Thoracic aorta (tissue), 2 donors: ENCODE results near the gene ESYT3. TPM values are rescaled to one million over a fixed set of nuclear protein-coding genes. Genes with fewer than 3 reads are reported as not detected.
"Not testable (repeated sequence)": the region's sequence is repeated elsewhere in the genome, so short reads cannot be mapped to it uniquely, and the experiment has no call there.

Experiments
- ATAC-seq: fragments of 150-250 bp; one replicate; pipeline ENCODE4 v1.8.0; 2017; ENCODE audit warnings: low read depth; ENCODE audit not compliant: insufficient number of reproducible peaks, low FRiP score
- DNase-seq: peaks from one replicate; pipeline ENCODE4 v3.0.0-alpha.2; 2020; ENCODE audit warnings: low spot score
- H3K27ac ChIP-seq, 2 donors: fragments of 200-600 bp; sonication (generic); 1 replicate in 1 of 2; 2 replicates in 1 of 2; pipeline ENCODE4 v1.5.1; 2016; ENCODE audit warnings: mild to moderate bottlenecking in 2 of 2, moderate library complexity in 2 of 2
- H3K27me3 ChIP-seq: fragments of 200-600 bp; sonication (generic); replicated peaks from 2 replicates; pipeline ENCODE4 v1.6.0; 2016; ENCODE audit warnings: mild to moderate bottlenecking; ENCODE audit not compliant: insufficient read depth
- H3K36me3 ChIP-seq: fragments of 200-600 bp; sonication (generic); one replicate; pipeline ENCODE4 v1.5.1; 2016
- H3K4me1 ChIP-seq, 2 donors: fragments of 200-600 bp; sonication (generic); 1 replicate in 1 of 2; 2 replicates in 1 of 2; pipeline versions ENCODE4 v1.5.1 to v1.6.0; 2016; ENCODE audit warnings: low read depth in 2 of 2, mild to moderate bottlenecking in 1 of 2; ENCODE audit not compliant: control insufficient read depth in 1 of 2
- H3K4me3 ChIP-seq: fragments of 200-600 bp; sonication (generic); 2 replicates; pipeline ENCODE4 v1.5.1; 2016; ENCODE audit warnings: mild to moderate bottlenecking
- H3K9me3 ChIP-seq: fragments of 200-600 bp; sonication (generic); 2 replicates; pipeline ENCODE4 v1.5.1; 2016
- CTCF ChIP-seq: fragments of 200-600 bp; sonication (generic); IDR thresholded peaks from one replicate; pipeline ENCODE4 v1.5.1; 2019; ENCODE audit warnings: antibody characterized with exemption
- total RNA-seq, 2 donors: library from RNA; depleted of rRNA; stranded (reverse); fragments of >200 nt; gene quantifications; one replicate each; pipeline versions ENCODE4 v1.1.0 to v1.2.3, GENCODE V29; 2016

The ESYT3 gene
- total RNA-seq, 2 donors from 2014 or later, result 1.9 to 7.1 TPM

- no peak overlapping the region for H3K27ac ChIP-seq
- no peaks in the 10 kb centered on the region for H3K36me3 ChIP-seq
- H3K27me3 ChIP-seq, result no peaks in the 10 kb centered on the region
- ATAC-seq (no peak), DNase-seq (no peak)
- no peaks in the 10 kb centered on the region for H3K9me3 ChIP-seq
- peaks cover 4 to 13% of the 10 kb centered on the region in 2 donors for H3K4me1 ChIP-seq
- H3K4me3 ChIP-seq, result no peak overlapping the region
- no peak for TF ChIP-seq CTCF
These were observed 43.4 kb downstream of the ESYT3 start for GRCh38 chr3:138477801-138478200.

- H3K36me3 ChIP-seq, result no peaks in the 10 kb centered on the region
- TF ChIP-seq CTCF, result no peak
- no peak for DNase-seq
- H3K27ac ChIP-seq, result no peak overlapping the region
- no peak overlapping the region for H3K4me3 ChIP-seq
- no peaks in the 10 kb centered on the region for H3K27me3 ChIP-seq
- no peak for ATAC-seq
- H3K4me1 ChIP-seq, result peaks cover 4 to 13% of the 10 kb centered on the region in 2 donors
- no peaks in the 10 kb centered on the region for H3K9me3 ChIP-seq
These were observed 45.0 kb downstream of the ESYT3 start for GRCh38 chr3:138479438-138479863.

GRCh38 chr3:138484672-138485071 lies 50.3 kb downstream of the ESYT3 start:
- H3K9me3 ChIP-seq, result peaks cover 24% of the 10 kb centered on the region
- H3K36me3 ChIP-seq, H3K27me3 ChIP-seq, H3K4me3 ChIP-seq, DNase-seq, ATAC-seq, H3K27ac ChIP-seq, H3K4me1 ChIP-seq: not testable (repeated sequence)

- H3K9me3 ChIP-seq, result peaks cover 24% of the 10 kb centered on the region
- H3K27me3 ChIP-seq, H3K36me3 ChIP-seq, ATAC-seq, H3K27ac ChIP-seq, H3K4me3 ChIP-seq, DNase-seq: not testable (repeated sequence)
- peaks cover 6 to 16% of the 10 kb centered on the region in 2 donors for H3K4me1 ChIP-seq
These were observed 52.2 kb downstream of the ESYT3 start for GRCh38 chr3:138486580-138486979.

GRCh38 chr3:138491971-138492370 lies 57.6 kb downstream of the ESYT3 start:
- Histone ChIP-seq H3K27ac (no peak overlapping the region), H3K9me3 (peaks cover 10% of the 10 kb centered on the region)
- ATAC-seq, result no peak

GRCh38 chr3:138492980-138493675 lies 58.7 kb downstream of the ESYT3 start:
- Histone ChIP-seq H3K4me1 (peaks cover 6 to 20% of the 10 kb centered on the region in 2 donors), H3K4me3 (no peak overlapping the region), H3K27me3 (no peaks in the 10 kb centered on the region), H3K27ac (no peak overlapping the region), H3K36me3 (peaks cover 6% of the 10 kb centered on the region), H3K9me3 (no peaks in the 10 kb centered on the region)
- DNase-seq (no peak), ATAC-seq (no peak)
- TF ChIP-seq CTCF, result no peak

More at GRCh38 chr3:138491971-138492370, 57.6 kb downstream of the ESYT3 start:
- peaks cover 6% of the 10 kb centered on the region for H3K36me3 ChIP-seq
- no peak overlapping the region for H3K4me3 ChIP-seq
- no peaks in the 10 kb centered on the region for H3K27me3 ChIP-seq
- no peak for TF ChIP-seq CTCF
- no peak for DNase-seq
- H3K4me1 ChIP-seq, result peaks cover 6 to 20% of the 10 kb centered on the region in 2 donors
